Measurements from ENCODE around the gene CUEDC2. TPM values are rescaled to one million over a fixed set of nuclear protein-coding genes. Genes with fewer than 3 reads are reported as not detected.

Gene CUEDC2
- total RNA-seq: 10 to 100 TPM; 14.4 to 14.6 TPM
- 10 to 100 TPM; 33.6 to 36.1 TPM for polyA plus RNA-seq

GRCh38 chr10:102432162-102432950 is at the start of gene CUEDC2:
Gene CUEDC2 (minus strand): TSS chr10:102432574. CDS start chr10:102425188, 7,386 bp downstream.
- H3K27ac ChIP-seq (ENCODE audit: low read depth in 1 of 2, low read length in 2 of 2): peak within 1 kb of the TSS; percentile 28 to 66
- TF ChIP-seq GABPA (IDR thresholded peaks at IDR 0.05 in 1 of 2, conservative IDR thresholded peaks at IDR 0.05 in 1 of 2): peak in 1 of 2 donors; percentile 72
- TF ChIP-seq YY1 (IDR thresholded peaks at IDR 0.05): peak; percentile 100
- no peak for TF ChIP-seq CTCF (IDR thresholded peaks at IDR 0.05; ENCODE audit: low read depth, low read length, missing input control)
- TF ChIP-seq JUND (IDR thresholded peaks at IDR 0.05): peak in 1 of 2 donors; percentile 11
- peak; percentile 31 for TF ChIP-seq ATF3 (IDR thresholded peaks at IDR 0.05)
- no peak for TF ChIP-seq FOXA2 (IDR thresholded peaks at IDR 0.05)
- peak; percentile 38 to 46 for TF ChIP-seq RXRA (IDR thresholded peaks at IDR 0.05)
- TF ChIP-seq EGR1 (IDR thresholded peaks at IDR 0.05; ENCODE audit: low read depth in 2 of 2): peak in 1 of 2 donors; percentile 41
- peak; percentile 28 to 46 for TF ChIP-seq RAD21 (IDR thresholded peaks at IDR 0.05)
- TF ChIP-seq MAX (IDR thresholded peaks at IDR 0.05): peak; percentile 71
- peak; percentile 81 for TF ChIP-seq SP1 (IDR thresholded peaks at IDR 0.05)
- TF ChIP-seq ZBTB33 (IDR thresholded peaks at IDR 0.05): peak; percentile 96
- TF ChIP-seq REST (IDR thresholded peaks at IDR 0.05): peak; percentile 87
- TF ChIP-seq HNF4A (conservative IDR thresholded peaks at IDR 0.05): peak; percentile 45 to 48
- TF ChIP-seq HNF4G (IDR thresholded peaks at IDR 0.05): no peak
- H3K27me3 ChIP-seq (ENCODE audit: control insufficient read depth in 4 of 4, insufficient read depth in 4 of 4, low read length in 3 of 4): no peaks in the 10 kb centered on the region
- peak within 1 kb of the TSS; percentile 74 to 81 (median 76) for H3K4me3 ChIP-seq (ENCODE audit: low read depth in 1 of 3, low read length in 3 of 3)
- H3K4me1 ChIP-seq (ENCODE audit: control insufficient read depth in 4 of 4, insufficient read depth in 4 of 4, low read length in 3 of 4): peaks cover 0 to 35% (median 26%) of the 10 kb centered on the region in 4 donors
- H3K36me3 ChIP-seq (ENCODE audit: control insufficient read depth in 4 of 4, insufficient read depth in 3 of 4, low read depth in 1 of 4, low read length in 3 of 4): peaks cover 0 to 3% (median 0%) of the 10 kb centered on the region in 4 donors
- under 1% methylated on average over 52 of the region's 52 CpGs for WGBS
- peak within 1 kb of the TSS; percentile 83 to 99 for H3K9ac ChIP-seq (ENCODE audit: low read depth in 1 of 2, low read length in 2 of 2)
- DNase-seq (ENCODE audit: low spot score): peak; percentile 99
- H3K9me3 ChIP-seq (ENCODE audit: control insufficient read depth in 4 of 4, low read length in 3 of 4): no peaks in the 10 kb centered on the region

Measured in liver (tissue), 9 donors.